Psoas muscle (tissue), 8 donors: ENCODE results near the gene C8A. TPM values are rescaled to one million over a fixed set of nuclear protein-coding genes. Genes with fewer than 3 reads are reported as not detected.

ENCODE experiments used
- ATAC-seq, 4 donors: fragments of 200-7000 bp; cut with Tn5 transposase; one replicate each; pipeline ENCODE4 v1.9.1; 2020; ENCODE audit warnings: moderate library complexity in 3 of 4, mild to moderate bottlenecking in 2 of 4
- DNase-seq, 2 donors: peaks; one replicate each; pipeline ENCODE4 v3.0.0-alpha.2; 2020
- H3K27ac ChIP-seq: fragments of 200-600 bp; one replicate; pipeline ENCODE4 v1.8.0; 2022
- H3K27me3 ChIP-seq, 3 donors: fragments of 200-600 bp in 1 of 3; one replicate each; pipeline versions ENCODE4 v1.6.1 to v1.8.0; 2013 to 2022; ENCODE audit warnings: low read length in 2 of 3, mild to moderate bottlenecking in 2 of 3, moderate library complexity in 1 of 3; ENCODE audit not compliant: insufficient read depth in 3 of 3
- H3K36me3 ChIP-seq, 2 donors: fragments of 200-600 bp in 1 of 2; one replicate each; pipeline versions ENCODE4 v1.6.1 to v1.8.0; 2013 to 2022; ENCODE audit warnings: low read depth in 1 of 2, mild to moderate bottlenecking in 1 of 2, moderate library complexity in 1 of 2; ENCODE audit not compliant: insufficient read depth in 1 of 2
- H3K4me1 ChIP-seq: fragments of 200-600 bp; one replicate; pipeline ENCODE4 v1.8.0; 2022
- H3K4me3 ChIP-seq: fragments of 200-600 bp; one replicate; pipeline ENCODE4 v1.8.0; 2022; ENCODE audit warnings: mild to moderate bottlenecking
- H3K9me3 ChIP-seq: fragments of 200-600 bp; one replicate; pipeline ENCODE4 v1.8.0; 2022
- WGBS, 3 donors: extraction: QIAGEN DNeasy Blood & Tissue Kit; methylation state at CpG; one replicate each; pipeline versions ENCODE4 v1.1.6 to v1.1.7; 2013; 5-methylcytosine and 5-hydroxymethylcytosine counted together
- intact Hi-C, 2 donors: fragments of 100-400 bp; cut with DNase I; formaldehyde crosslinking; loops; one replicate each; pipeline versions ENCODE4 v1.11.0 to v1.14.2; 2022
- polyA plus RNA-seq, 3 donors: library from polyadenylated mRNA; stranded (reverse); fragments of 200-250 nt; gene quantifications; one replicate each; pipeline ENCODE4 v1.2.3, GENCODE V29; 2013
- total RNA-seq, 4 donors: library from RNA; stranded (reverse); fragmentation: NEBNext Ultra II Directional in 2 of 4; extraction: Animal tissue kit (Norgen Biotek cat#: 25700) in 2 of 4; gene quantifications; one replicate each; pipeline versions ENCODE4 v1.2.1 to v1.2.4, GENCODE V29; 2021 to 2023
- TF ChIP-seq, protein P1 (sequence below): fragments of 200-600 bp; IDR thresholded peaks from one replicate; pipeline ENCODE4 v1.8.0; 2022; ENCODE audit warnings: antibody characterized with exemption
- donor health status: healthy with polysubstance abuse.
- donor health status: DM: no; HTN: no; CAD: no; lungs with moderate emphysema.
- donor health status: Bipolar disorder and iron deficiency.
- donor health status: healthy.
- donor health status: DM: yes; HTN: yes; CAD: no.
- donor health status: DM: no; HTN: no; CAD: no.
- donor health status: DM: no; HTN: no; CAD: no.
- donor health status: DM: yes; HTN: yes; CAD: no.

C8A gene
- total and polyA plus RNA-seq, 7 donors, result not detected

DNA sequence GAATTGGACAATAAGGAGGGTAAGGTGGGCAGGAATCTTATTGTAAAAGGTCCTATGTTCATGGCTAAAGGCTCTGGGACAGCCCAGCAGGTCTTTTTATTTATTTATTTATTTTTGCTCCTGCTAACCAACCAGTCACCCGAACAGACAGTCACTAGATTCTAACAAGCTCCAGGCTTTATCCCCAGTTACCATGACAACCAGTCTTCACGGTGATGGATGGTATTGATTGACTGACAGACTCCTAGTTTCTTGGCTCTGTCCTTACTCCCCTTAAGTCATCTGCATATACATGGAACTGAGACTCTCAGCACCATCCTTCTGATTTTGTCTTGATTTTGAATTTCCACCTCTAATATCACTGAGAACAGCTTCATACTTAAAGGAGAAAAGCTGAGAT is 44.3 kb downstream of the C8A start:
- Histone ChIP-seq H3K27me3 (no peaks in the 10 kb centered on the region), H3K9me3 (no peaks in the 10 kb centered on the region), H3K27ac (no peak overlapping the region), H3K4me3 (no peak overlapping the region), H3K36me3 (no peaks in the 10 kb centered on the region), H3K4me1 (no peaks in the 10 kb centered on the region)
- TF ChIP-seq, protein P1, sequence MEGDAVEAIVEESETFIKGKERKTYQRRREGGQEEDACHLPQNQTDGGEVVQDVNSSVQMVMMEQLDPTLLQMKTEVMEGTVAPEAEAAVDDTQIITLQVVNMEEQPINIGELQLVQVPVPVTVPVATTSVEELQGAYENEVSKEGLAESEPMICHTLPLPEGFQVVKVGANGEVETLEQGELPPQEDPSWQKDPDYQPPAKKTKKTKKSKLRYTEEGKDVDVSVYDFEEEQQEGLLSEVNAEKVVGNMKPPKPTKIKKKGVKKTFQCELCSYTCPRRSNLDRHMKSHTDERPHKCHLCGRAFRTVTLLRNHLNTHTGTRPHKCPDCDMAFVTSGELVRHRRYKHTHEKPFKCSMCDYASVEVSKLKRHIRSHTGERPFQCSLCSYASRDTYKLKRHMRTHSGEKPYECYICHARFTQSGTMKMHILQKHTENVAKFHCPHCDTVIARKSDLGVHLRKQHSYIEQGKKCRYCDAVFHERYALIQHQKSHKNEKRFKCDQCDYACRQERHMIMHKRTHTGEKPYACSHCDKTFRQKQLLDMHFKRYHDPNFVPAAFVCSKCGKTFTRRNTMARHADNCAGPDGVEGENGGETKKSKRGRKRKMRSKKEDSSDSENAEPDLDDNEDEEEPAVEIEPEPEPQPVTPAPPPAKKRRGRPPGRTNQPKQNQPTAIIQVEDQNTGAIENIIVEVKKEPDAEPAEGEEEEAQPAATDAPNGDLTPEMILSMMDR, result no peak
- ATAC-seq (no peak), DNase-seq (no peak)
- WGBS, 3 donors, result 55 to 69% (median 59%) methylated on average over 2 of the region's 2 CpGs
- intact Hi-C loops, result no loop called here

- Histone ChIP-seq H3K4me1 (no peaks in the 10 kb centered on the region), H3K27me3 (no peaks in the 10 kb centered on the region), H3K4me3 (no peak overlapping the region), H3K36me3 (no peaks in the 10 kb centered on the region), H3K9me3 (no peaks in the 10 kb centered on the region), H3K27ac (no peak overlapping the region)
- TF ChIP-seq, protein P1, result no peak
- ATAC-seq, result no peak
- intact Hi-C loops, result no loop called here
- 61 to 65% (median 65%) methylated on average over 3 of the region's 3 CpGs for WGBS, 3 donors
- no peak for DNase-seq
Observed at GRCh38 chr1:56901716-56902115, 47.1 kb downstream of the C8A start.

DNA sequence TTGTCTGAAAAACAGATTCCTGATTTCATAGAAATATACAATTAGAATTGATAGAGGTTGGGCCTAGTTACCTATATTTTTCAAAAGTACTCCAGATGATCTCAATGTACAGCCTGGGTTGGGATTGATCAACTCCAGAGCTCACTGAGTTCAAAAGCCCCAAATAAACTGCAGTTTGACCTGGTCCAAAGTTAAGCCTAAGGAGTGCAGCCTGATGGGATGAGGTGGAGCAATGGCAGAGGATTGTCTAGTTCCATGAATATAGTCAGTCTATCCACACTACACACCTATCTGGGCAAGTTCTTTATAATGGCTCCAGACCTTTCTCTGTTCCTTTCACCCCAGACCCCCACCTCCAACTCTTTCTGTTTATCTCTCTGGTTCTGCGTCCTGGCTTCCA is 49.2 kb downstream of the C8A start:
- H3K27ac ChIP-seq, result no peak overlapping the region
- no peaks in the 10 kb centered on the region for H3K27me3 ChIP-seq
- H3K36me3 ChIP-seq, result no peaks in the 10 kb centered on the region
- TF ChIP-seq, protein P1, result no peak
- H3K4me3 ChIP-seq, result no peak overlapping the region
- DNase-seq (no peak), ATAC-seq (no peak)
- no peaks in the 10 kb centered on the region for H3K4me1 ChIP-seq
- intact Hi-C loops, result no loop called here
- H3K9me3 ChIP-seq, result no peaks in the 10 kb centered on the region
- WGBS, 3 donors, result 94 to 96% (median 94%) methylated on average over 1 of the region's 1 CpG

- no peak overlapping the region for H3K4me3 ChIP-seq
- no peaks in the 10 kb centered on the region for H3K27me3 ChIP-seq
- H3K9me3 ChIP-seq, result no peaks in the 10 kb centered on the region
- TF ChIP-seq, protein P1, result no peak
- no peaks in the 10 kb centered on the region for H3K36me3 ChIP-seq
- WGBS, 3 donors, result 58 to 70% (median 62%) methylated on average over 2 of the region's 2 CpGs
- DNase-seq (no peak), ATAC-seq (no peak)
- H3K4me1 ChIP-seq, result no peaks in the 10 kb centered on the region
- intact Hi-C loops, result no loop called here
- H3K27ac ChIP-seq, result no peak overlapping the region
Observed at GRCh38 chr1:56904663-56905397, 50.2 kb downstream of the C8A start.

- no peaks in the 10 kb centered on the region for H3K9me3 ChIP-seq
- 82 to 91% (median 90%) methylated on average over 3 of the region's 3 CpGs for WGBS, 3 donors
- no peak overlapping the region for H3K4me3 ChIP-seq
- intact Hi-C loops, result no loop called here
- DNase-seq (no peak), ATAC-seq (no peak)
- TF ChIP-seq, protein P1, result no peak
- H3K4me1 ChIP-seq, result no peaks in the 10 kb centered on the region
- no peaks in the 10 kb centered on the region for H3K36me3 ChIP-seq
- H3K27ac ChIP-seq, result no peak overlapping the region
- no peaks in the 10 kb centered on the region for H3K27me3 ChIP-seq
Observed at GRCh38 chr1:56905667-56906066, 51.1 kb downstream of the C8A start.
